Testis (tissue), 3 donors: ENCODE data around the gene FASN. TPM values are rescaled to one million over a fixed set of nuclear protein-coding genes. Genes with fewer than 3 reads are reported as not detected.

ENCODE experiments used
- DNase-seq: peaks from one replicate; pipeline ENCODE4 v3.0.0-alpha.2; 2019
- H3K27ac ChIP-seq, 2 donors: fragments of 200-600 bp; sonication (generic); one replicate each; pipeline ENCODE4 v1.5.1; 2019
- H3K27me3 ChIP-seq: fragments of 200-600 bp; sonication (generic); one replicate; pipeline ENCODE4 v1.5.1; 2019
- H3K36me3 ChIP-seq: fragments of 200-600 bp; sonication (generic); one replicate; pipeline ENCODE4 v1.5.1; 2017; ENCODE audit warnings: low read depth; ENCODE audit errors: missing control alignments
- H3K4me1 ChIP-seq: fragments of 200-600 bp; sonication (generic); one replicate; pipeline ENCODE4 v1.5.1; 2019
- H3K4me3 ChIP-seq, 2 donors: fragments of 200-600 bp; sonication (generic); one replicate each; pipeline ENCODE4 v1.5.1; 2017 to 2019
- H3K9me3 ChIP-seq: fragments of 200-600 bp; sonication (generic); one replicate; pipeline ENCODE4 v1.5.1; 2017
- POLR2A ChIP-seq: fragments of 450-650 bp; IDR thresholded peaks from one replicate; pipeline ENCODE4 v1.6.1; 2017; ENCODE audit warnings: antibody characterized with exemption, mild to moderate bottlenecking, moderate library complexity
- WGBS, 2 donors: methylation state at CpG; one replicate each; pipeline ENCODE4 v1.1.5; 2018; 5-methylcytosine and 5-hydroxymethylcytosine counted together
- intact Hi-C: fragments of 100-400 bp; cut with DNase I; formaldehyde crosslinking; loops from one replicate; pipeline ENCODE4 v1.15.1; 2023; ENCODE audit warnings: low total_unique reads
- polyA plus RNA-seq: library from polyadenylated mRNA; stranded (reverse); fragments of 350-450 nt; fragmentation: Illumina TruSeq; extraction: RNeasy Lipid Tissue Mini Kit (QIAGEN cat#74804); gene quantifications from one replicate; pipeline ENCODE4 v1.2.3, GENCODE V29; 2014; ENCODE audit warnings: low read depth, low replicate concordance; ENCODE audit not compliant: insufficient read depth
- total RNA-seq, 2 donors: library from RNA; depleted of rRNA; stranded (reverse); fragments of >200 nt; gene quantifications; one replicate each; pipeline ENCODE4 v1.2.3, GENCODE V29; 2016
- TF ChIP-seq, protein P1 (sequence below), 3 experiments: fragments of 450-650 bp in 2 of 3; fragments of 200-600 bp in 1 of 3; sonication (generic) in 1 of 3; IDR thresholded peaks; one replicate each; pipeline ENCODE4 v1.5.1; 2016 to 2019; ENCODE audit warnings: antibody characterized with exemption in 3 of 3, mild to moderate bottlenecking in 2 of 3, moderate library complexity in 1 of 3

FASN gene
- total and polyA plus RNA-seq, 3 donors from 2014 or later = 47.6 to 93.0 (median 76.2) TPM

DNA sequence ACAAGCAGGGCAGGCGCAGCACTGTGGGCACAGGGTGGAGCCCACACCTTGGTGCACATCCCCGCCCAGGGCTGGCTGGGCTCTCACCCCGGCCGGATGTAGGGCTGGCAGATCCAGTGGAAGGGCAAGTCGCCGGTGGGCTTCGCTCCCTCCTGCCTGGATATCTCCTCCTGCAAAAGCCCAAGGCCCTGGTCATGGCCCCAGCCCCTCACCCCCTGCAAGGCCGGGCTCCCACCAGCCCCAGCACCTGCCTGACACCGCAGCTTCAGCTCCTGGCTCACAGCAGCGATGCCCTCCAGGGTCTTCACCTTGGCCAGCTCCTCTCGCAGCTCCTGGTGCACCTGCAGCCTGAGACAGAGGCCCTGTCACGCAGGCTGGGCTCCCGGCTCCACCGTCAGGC lies 37.4 kb downstream of the FASN start:
- Histone ChIP-seq H3K9me3 (no peaks in the 10 kb centered on the region), H3K4me3 (no peak overlapping the region), H3K27me3 (no peaks in the 10 kb centered on the region), H3K27ac (no peak overlapping the region), H3K36me3 (no peaks in the 10 kb centered on the region), H3K4me1 (peaks cover 11% of the 10 kb centered on the region)
- DNase-seq = no peak
- 85 to 87% methylated on average over 9 to 14 of the region's 14 CpGs for WGBS, 2 donors
- no peak for TF ChIP-seq POLR2A
- TF ChIP-seq, protein P1, sequence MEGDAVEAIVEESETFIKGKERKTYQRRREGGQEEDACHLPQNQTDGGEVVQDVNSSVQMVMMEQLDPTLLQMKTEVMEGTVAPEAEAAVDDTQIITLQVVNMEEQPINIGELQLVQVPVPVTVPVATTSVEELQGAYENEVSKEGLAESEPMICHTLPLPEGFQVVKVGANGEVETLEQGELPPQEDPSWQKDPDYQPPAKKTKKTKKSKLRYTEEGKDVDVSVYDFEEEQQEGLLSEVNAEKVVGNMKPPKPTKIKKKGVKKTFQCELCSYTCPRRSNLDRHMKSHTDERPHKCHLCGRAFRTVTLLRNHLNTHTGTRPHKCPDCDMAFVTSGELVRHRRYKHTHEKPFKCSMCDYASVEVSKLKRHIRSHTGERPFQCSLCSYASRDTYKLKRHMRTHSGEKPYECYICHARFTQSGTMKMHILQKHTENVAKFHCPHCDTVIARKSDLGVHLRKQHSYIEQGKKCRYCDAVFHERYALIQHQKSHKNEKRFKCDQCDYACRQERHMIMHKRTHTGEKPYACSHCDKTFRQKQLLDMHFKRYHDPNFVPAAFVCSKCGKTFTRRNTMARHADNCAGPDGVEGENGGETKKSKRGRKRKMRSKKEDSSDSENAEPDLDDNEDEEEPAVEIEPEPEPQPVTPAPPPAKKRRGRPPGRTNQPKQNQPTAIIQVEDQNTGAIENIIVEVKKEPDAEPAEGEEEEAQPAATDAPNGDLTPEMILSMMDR (IDR thresholded peaks at IDR 0.05) = no peak
- intact Hi-C loops = no loop called here

GRCh38 chr17:82060001-82060380 lies 38.0 kb downstream of the FASN start:
- no peaks in the 10 kb centered on the region for H3K36me3 ChIP-seq

DNA sequence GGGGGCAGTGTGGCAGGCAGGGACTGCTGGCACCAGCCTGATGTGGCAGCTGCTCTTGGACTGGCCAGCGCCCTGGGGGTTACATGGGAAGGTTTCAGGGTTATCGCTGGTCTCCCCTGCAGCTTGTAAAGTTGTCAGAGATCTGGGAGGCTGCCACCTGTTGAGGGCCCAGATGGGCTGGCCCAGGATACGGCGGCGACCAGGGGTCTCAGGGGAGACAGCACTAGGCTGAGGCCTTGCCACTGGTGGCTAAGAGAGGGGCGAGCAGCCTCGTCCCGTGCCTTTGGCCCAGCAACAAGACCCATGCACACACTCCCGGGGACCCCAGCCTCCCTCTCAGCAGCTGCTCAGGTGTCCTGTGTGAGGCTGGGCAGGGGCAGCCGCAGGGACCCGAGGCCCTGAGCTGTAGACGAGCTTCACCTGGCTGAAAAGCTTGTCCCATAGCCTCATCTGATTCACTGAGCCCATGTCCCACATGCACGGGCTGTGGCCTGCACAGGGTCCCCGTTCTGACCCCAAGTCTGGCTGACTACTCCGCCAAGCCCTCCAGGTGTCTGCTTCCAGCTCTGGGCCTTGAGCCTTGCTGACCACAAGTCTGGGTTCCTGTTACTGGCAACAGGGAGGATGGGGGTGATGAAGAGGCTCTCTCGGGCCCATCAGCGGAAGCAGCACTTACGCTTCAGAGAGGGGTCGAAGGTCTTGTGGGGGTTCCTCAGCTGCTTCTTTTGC lies 38.6 kb downstream of the FASN start:
- DNase-seq = no peak
- TF ChIP-seq POLR2A = no peak
- TF ChIP-seq, protein P1 (IDR thresholded peaks at IDR 0.05) = no peak
- peaks cover 5% of the 10 kb centered on the region for H3K4me1 ChIP-seq
- intact Hi-C loops = no loop called here
- no peak overlapping the region for H3K4me3 ChIP-seq
- no peaks in the 10 kb centered on the region for H3K9me3 ChIP-seq
- H3K36me3 ChIP-seq = no peaks in the 10 kb centered on the region
- no peak overlapping the region for H3K27ac ChIP-seq
- H3K27me3 ChIP-seq = no peaks in the 10 kb centered on the region
- 73 to 75% methylated on average over 16 to 19 of the region's 19 CpGs for WGBS, 2 donors

More at GRCh38 chr17:82060001-82060380, 38.0 kb downstream of the FASN start:
- WGBS, 2 donors = 78 to 100% methylated on average over 2 to 16 of the region's 16 CpGs
- TF ChIP-seq, protein P1 (IDR thresholded peaks at IDR 0.05) = no peak
- no peak for DNase-seq
- no peaks in the 10 kb centered on the region for H3K27me3 ChIP-seq
- H3K9me3 ChIP-seq = no peaks in the 10 kb centered on the region
- H3K4me1 ChIP-seq = peaks cover 10% of the 10 kb centered on the region
- intact Hi-C loops = no loop called here
- H3K27ac ChIP-seq = no peak overlapping the region
- H3K4me3 ChIP-seq = no peak overlapping the region

DNA sequence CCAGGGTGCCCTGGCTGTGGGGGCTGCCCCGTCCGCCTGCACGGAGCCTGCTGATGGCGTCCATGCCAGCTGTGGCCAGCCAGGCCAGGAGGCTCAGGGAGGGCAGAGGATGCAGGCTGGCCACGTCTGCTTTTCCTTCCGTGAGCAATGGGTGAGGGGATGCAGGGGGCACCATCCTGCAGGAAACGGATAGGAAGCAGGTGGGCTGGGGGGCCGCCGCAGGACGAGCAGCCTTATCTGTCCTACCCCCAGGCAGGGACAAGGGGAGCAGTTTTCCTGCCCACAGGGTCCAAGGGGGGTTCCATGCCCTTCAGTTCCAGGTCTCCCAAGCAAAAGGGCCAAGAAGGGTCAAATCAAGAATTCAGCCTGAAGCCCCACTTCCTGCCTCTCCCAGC lies 39.2 kb downstream of the FASN start:
- H3K27me3 ChIP-seq = no peaks in the 10 kb centered on the region
- H3K36me3 ChIP-seq = no peaks in the 10 kb centered on the region
- no peaks in the 10 kb centered on the region for H3K9me3 ChIP-seq
- intact Hi-C loops = no loop called here
- no peak overlapping the region for H3K27ac ChIP-seq
- no peak overlapping the region for H3K4me3 ChIP-seq
- H3K4me1 ChIP-seq = no peaks in the 10 kb centered on the region
- TF ChIP-seq POLR2A = no peak
- TF ChIP-seq, protein P1 (IDR thresholded peaks at IDR 0.05) = no peak
- WGBS, 2 donors = 78 to 85% methylated on average over 4 to 10 of the region's 10 CpGs
- no peak for DNase-seq
